HepG2 (cell line): ENCODE measurements around the gene FOXD2. TPM values are rescaled to one million over a fixed set of nuclear protein-coding genes. Genes with fewer than 3 reads are reported as not detected.

ENCODE experiments used
- CCDC6 ChIP-seq: sonication (generic); formaldehyde crosslinking; IDR thresholded peaks from 2 replicates; pipeline ENCODE4 v1.8.1; 2022; ENCODE audit warnings: mild to moderate bottlenecking, missing genetic modification reagents, moderate library complexity
- CREM ChIP-seq, 2 experiments: sonication (generic) in 1 of 2; formaldehyde crosslinking in 1 of 2; IDR thresholded peaks; 2 replicates each; pipeline versions ENCODE4 v1.4.0 to v1.6.1; 2016 to 2020; ENCODE audit warnings: antibody characterized with exemption in 1 of 2, mild to moderate bottlenecking in 1 of 2, missing genetic modification reagents in 1 of 2
- EED ChIP-seq: sonication (generic); formaldehyde crosslinking; IDR thresholded peaks from 2 replicates; pipeline ENCODE4 v1.5.0; 2020; ENCODE audit warnings: mild to moderate bottlenecking, missing genetic modification reagents
- ELF4 ChIP-seq: sonication (generic); formaldehyde crosslinking; IDR thresholded peaks from 2 replicates; pipeline ENCODE4 v1.5.0; 2020; ENCODE audit warnings: missing genetic modification reagents, mild to moderate bottlenecking, moderate library complexity, borderline replicate concordance
- FOXA3 ChIP-seq: IDR thresholded peaks from 2 replicates; pipeline ENCODE4 v1.6.1; 2016; ENCODE audit warnings: missing genetic modification reagents, missing compliant biosample characterization
- GPN1 ChIP-seq: sonication (generic); formaldehyde crosslinking; IDR thresholded peaks from 2 replicates; pipeline ENCODE4 v1.5.1; 2020; ENCODE audit warnings: missing genetic modification reagents, borderline replicate concordance
- MXD1 ChIP-seq: sonication (generic); formaldehyde crosslinking; IDR thresholded peaks from 2 replicates; pipeline ENCODE4 v1.4.0; 2020; ENCODE audit warnings: mild to moderate bottlenecking, missing genetic modification reagents
- NFATC3 ChIP-seq: sonication (generic); formaldehyde crosslinking; IDR thresholded peaks from 2 replicates; pipeline ENCODE4 v1.5.1; 2020; ENCODE audit warnings: mild to moderate bottlenecking, missing genetic modification reagents
- NPAS2 ChIP-seq: sonication (generic); formaldehyde crosslinking; IDR thresholded peaks from 2 replicates; pipeline ENCODE4 v1.8.0; 2022; ENCODE audit warnings: mild to moderate bottlenecking, missing genetic modification reagents, borderline replicate concordance
- NR2C2 ChIP-seq: sonication (generic); formaldehyde crosslinking; IDR thresholded peaks from 2 replicates; pipeline ENCODE4 v1.4.0; 2020; ENCODE audit warnings: missing genetic modification reagents, mild to moderate bottlenecking, moderate library complexity, borderline replicate concordance
- RCOR2 ChIP-seq: IDR thresholded peaks from 2 replicates; pipeline ENCODE4 v1.6.1; 2016; ENCODE audit warnings: missing biosample characterization, missing genetic modification reagents
- SAFB2 ChIP-seq: sonication (generic); formaldehyde crosslinking; IDR thresholded peaks from 2 replicates; pipeline ENCODE4 v1.5.1; 2020; ENCODE audit warnings: missing genetic modification reagents, low read depth, mild to moderate bottlenecking, borderline replicate concordance
- SATB2 ChIP-seq: sonication (generic); formaldehyde crosslinking; IDR thresholded peaks from 2 replicates; pipeline ENCODE4 v1.5.0; 2020; ENCODE audit warnings: missing genetic modification reagents
- TP53 ChIP-seq: sonication (generic); formaldehyde crosslinking; conservative IDR thresholded peaks from 2 replicates; pipeline ENCODE4 v1.4.0; 2020; ENCODE audit warnings: missing genetic modification reagents
- ZFP37 ChIP-seq: sonication (generic); formaldehyde crosslinking; IDR thresholded peaks from 2 replicates; pipeline ENCODE4 v1.4.0; 2020; ENCODE audit warnings: missing genetic modification reagents, borderline replicate concordance
- ZFY ChIP-seq: sonication (generic); formaldehyde crosslinking; IDR thresholded peaks from 2 replicates; pipeline ENCODE4 v1.4.0; 2020; ENCODE audit warnings: missing genetic modification reagents
- ZNF101 ChIP-seq: sonication (generic); formaldehyde crosslinking; IDR thresholded peaks from 2 replicates; pipeline ENCODE4 v1.4.0; 2020; ENCODE audit warnings: mild to moderate bottlenecking, low read depth, missing genetic modification reagents, borderline replicate concordance
- ZNF160 ChIP-seq: sonication (generic); formaldehyde crosslinking; IDR thresholded peaks from 2 replicates; pipeline ENCODE4 v1.8.0; 2022; ENCODE audit warnings: mild to moderate bottlenecking, inconsistent platforms, missing genetic modification reagents
- ZNF253 ChIP-seq: sonication (generic); formaldehyde crosslinking; IDR thresholded peaks from 2 replicates; pipeline ENCODE4 v1.8.0; 2022; ENCODE audit warnings: mild to moderate bottlenecking, missing genetic modification reagents, borderline replicate concordance
- ZNF432 ChIP-seq: sonication (generic); formaldehyde crosslinking; IDR thresholded peaks from 2 replicates; pipeline ENCODE4 v1.5.0; 2020; ENCODE audit warnings: missing genetic modification reagents, mild to moderate bottlenecking, borderline replicate concordance
- ZNF567 ChIP-seq: sonication (generic); formaldehyde crosslinking; IDR thresholded peaks from 2 replicates; pipeline ENCODE4 v1.8.1; 2023; ENCODE audit warnings: mild to moderate bottlenecking, missing genetic modification reagents, borderline replicate concordance
- ZNF816 ChIP-seq: sonication (generic); formaldehyde crosslinking; IDR thresholded peaks from 2 replicates; pipeline ENCODE4 v1.8.0; 2022; ENCODE audit warnings: missing genetic modification reagents, mild to moderate bottlenecking, borderline replicate concordance
- ZSCAN25 ChIP-seq: sonication (generic); formaldehyde crosslinking; IDR thresholded peaks from 2 replicates; pipeline ENCODE4 v1.8.0; 2022; ENCODE audit warnings: mild to moderate bottlenecking, missing genetic modification reagents
- polyA plus RNA-seq, 8 experiments: library from polyadenylated mRNA; depleted of rRNA in 3 of 8; stranded (reverse) in 7 of 8; unstranded in 1 of 8; fragments of >200 nt; fragmentation: Illumina TruSeq in 4 of 8; extraction: Trizol in 4 of 8; gene quantifications; 2 replicates each; pipeline versions ENCODE4 v1.2.1 to v1.2.3, GENCODE V29; 2011 to 2016; ENCODE audit warnings: low read depth in 4 of 8, missing spikeins in 1 of 8, mixed read lengths in 1 of 8; ENCODE audit not compliant: insufficient read depth in 1 of 8
- total RNA-seq, 5 experiments: library from RNA; depleted of rRNA; stranded (reverse); fragments of >200 nt; fragmentation: Illumina TruSeq; extraction: Trizol; gene quantifications; 2 replicates each; pipeline ENCODE4 v1.2.3, GENCODE V29; 2016; ENCODE audit warnings: low read depth in 1 of 5
- TF ChIP-seq, protein P1 (sequence below): sonication (generic); formaldehyde crosslinking; conservative IDR thresholded peaks from 2 replicates; pipeline ENCODE4 v1.5.0; 2020; ENCODE audit warnings: missing genetic modification reagents
- TF ChIP-seq, protein P2 (sequence below): sonication (generic); formaldehyde crosslinking; IDR thresholded peaks from 2 replicates; pipeline ENCODE4 v1.5.0; 2020; ENCODE audit warnings: missing genetic modification reagents, mild to moderate bottlenecking, borderline replicate concordance
- TF ChIP-seq, protein P3 (sequence below): sonication (generic); formaldehyde crosslinking; IDR thresholded peaks from 2 replicates; pipeline ENCODE4 v1.4.0; 2020; ENCODE audit warnings: missing genetic modification reagents; ENCODE audit errors: not compliant biosample characterization
- TF ChIP-seq, protein P4 (sequence below): conservative IDR thresholded peaks from 2 replicates; pipeline ENCODE4 v1.6.1; 2018; ENCODE audit warnings: missing genetic modification reagents

FOXD2 gene
- total and polyA plus RNA-seq, 2 of the 13 experiments (the other 11 are each of a cell fraction or from before 2014, with no cell fraction given), result 0.01 to 0.09 TPM

- TF ChIP-seq GPN1 (no peak), NR2C2 (CRISPR knock-in tag) (peak; percentile 68), ZNF253 (0 out of 2 replicates have a peak, but pooled peaks have one; percentile 63), CCDC6 (CRISPR knock-in tag) (peak; percentile 70; the same call in 1 of the 2 replicates), ZFY (peak; percentile 38; the same call in 1 of the 2 replicates), SAFB2 (CRISPR knock-in tag) (no peak), ZFP37 (CRISPR knock-in tag) (no peak), ZNF567 (peak; percentile 54; the same call in 1 of the 2 replicates), RCOR2 (CRISPR knock-in tag) (peak; percentile 92), FOXA3 (peak; percentile 98), EED (CRISPR knock-in tag) (0 out of 2 replicates have a peak, but pooled peaks have one; percentile 38), CREM (IDR thresholded peaks at IDR 0.05) (peak; percentile 71; the same call in 1 of the 2 replicates), CREM (CRISPR knock-in tag; IDR thresholded peaks at IDR 0.05) (no peak), ZSCAN25 (CRISPR knock-in tag) (peak; percentile 91), TP53 (CRISPR knock-in tag) (no peak), MXD1 (CRISPR knock-in tag) (no peak), ZNF160 (CRISPR knock-in tag) (peak; percentile 26; the same call in 1 of the 2 replicates), ZNF101 (no peak), NFATC3 (CRISPR knock-in tag) (no peak), ZNF432 (no peak), ELF4 (no peak), NPAS2 (CRISPR knock-in tag) (no peak), ZNF816 (no peak; the same call in 1 of the 2 replicates), SATB2 (no peak)
- TF ChIP-seq, protein P1, sequence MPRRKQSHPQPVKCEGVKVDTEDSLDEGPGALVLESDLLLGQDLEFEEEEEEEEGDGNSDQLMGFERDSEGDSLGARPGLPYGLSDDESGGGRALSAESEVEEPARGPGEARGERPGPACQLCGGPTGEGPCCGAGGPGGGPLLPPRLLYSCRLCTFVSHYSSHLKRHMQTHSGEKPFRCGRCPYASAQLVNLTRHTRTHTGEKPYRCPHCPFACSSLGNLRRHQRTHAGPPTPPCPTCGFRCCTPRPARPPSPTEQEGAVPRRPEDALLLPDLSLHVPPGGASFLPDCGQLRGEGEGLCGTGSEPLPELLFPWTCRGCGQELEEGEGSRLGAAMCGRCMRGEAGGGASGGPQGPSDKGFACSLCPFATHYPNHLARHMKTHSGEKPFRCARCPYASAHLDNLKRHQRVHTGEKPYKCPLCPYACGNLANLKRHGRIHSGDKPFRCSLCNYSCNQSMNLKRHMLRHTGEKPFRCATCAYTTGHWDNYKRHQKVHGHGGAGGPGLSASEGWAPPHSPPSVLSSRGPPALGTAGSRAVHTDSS, result no peak
- TF ChIP-seq, protein P2, sequence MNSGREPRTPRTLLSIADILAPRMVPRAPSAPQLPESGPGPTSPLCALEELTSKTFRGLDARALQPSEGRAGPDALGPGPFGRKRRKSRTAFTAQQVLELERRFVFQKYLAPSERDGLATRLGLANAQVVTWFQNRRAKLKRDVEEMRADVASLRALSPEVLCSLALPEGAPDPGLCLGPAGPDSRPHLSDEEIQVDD, result no peak
- TF ChIP-seq, protein P3, sequence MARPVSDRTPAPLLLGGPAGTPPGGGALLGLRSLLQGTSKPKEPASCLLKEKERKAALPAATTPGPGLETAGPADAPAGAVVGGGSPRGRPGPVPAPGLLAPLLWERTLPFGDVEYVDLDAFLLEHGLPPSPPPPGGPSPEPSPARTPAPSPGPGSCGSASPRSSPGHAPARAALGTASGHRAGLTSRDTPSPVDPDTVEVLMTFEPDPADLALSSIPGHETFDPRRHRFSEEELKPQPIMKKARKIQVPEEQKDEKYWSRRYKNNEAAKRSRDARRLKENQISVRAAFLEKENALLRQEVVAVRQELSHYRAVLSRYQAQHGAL, result no peak
- TF ChIP-seq, protein P4, sequence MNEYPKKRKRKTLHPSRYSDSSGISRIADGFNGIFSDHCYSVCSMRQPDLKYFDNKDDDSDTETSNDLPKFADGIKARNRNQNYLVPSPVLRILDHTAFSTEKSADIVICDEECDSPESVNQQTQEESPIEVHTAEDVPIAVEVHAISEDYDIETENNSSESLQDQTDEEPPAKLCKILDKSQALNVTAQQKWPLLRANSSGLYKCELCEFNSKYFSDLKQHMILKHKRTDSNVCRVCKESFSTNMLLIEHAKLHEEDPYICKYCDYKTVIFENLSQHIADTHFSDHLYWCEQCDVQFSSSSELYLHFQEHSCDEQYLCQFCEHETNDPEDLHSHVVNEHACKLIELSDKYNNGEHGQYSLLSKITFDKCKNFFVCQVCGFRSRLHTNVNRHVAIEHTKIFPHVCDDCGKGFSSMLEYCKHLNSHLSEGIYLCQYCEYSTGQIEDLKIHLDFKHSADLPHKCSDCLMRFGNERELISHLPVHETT (CRISPR knock-in tag), result peak; percentile 67; the same call in 1 of the 2 replicates
These were observed 40.2 kb downstream of the FOXD2 start (continued) for GRCh38 chr1:47478090-47478489.
